Fibroblast of mammary gland (primary cell): ENCODE measurements around the gene TAGLN.

Source experiments
- DNase-seq: peaks from one replicate; pipeline ENCODE4 v3.0.0-alpha.2; 2010; ENCODE audit warnings: low read depth
- H3K4me3 ChIP-seq: 2 replicates; pipeline ENCODE4 v1.5.1; 2011; ENCODE audit warnings: low read depth, mild to moderate bottlenecking, low read length, moderate library complexity; ENCODE audit not compliant: control insufficient read depth
- CTCF ChIP-seq: conservative IDR thresholded peaks from 2 replicates; pipeline ENCODE4 v1.5.1; 2011; ENCODE audit warnings: low read depth, low read length, inconsistent platforms; ENCODE audit not compliant: control insufficient read depth, insufficient read depth

Gene TAGLN

GRCh38 chr11:117230286-117230961 is 31.3 kb downstream of the TAGLN start:
- peak overlapping the region; percentile 94 for H3K4me3 ChIP-seq
- peak; percentile 73 for DNase-seq
- no peak for TF ChIP-seq CTCF

GRCh38 chr11:117230999-117231841 is 32.0 kb downstream of the TAGLN start:
- H3K4me3 ChIP-seq = peak overlapping the region; percentile 94
- TF ChIP-seq CTCF = no peak
- no peak for DNase-seq

GRCh38 chr11:117231842-117232091 is 32.6 kb downstream of the TAGLN start, which contains the start of gene PCSK7:
PCSK7 (minus strand) TSS chr11:117232073; CDS start chr11:117229844, 2,229 bp downstream.
- DNase-seq = no peak
- H3K4me3 ChIP-seq = peak within 1 kb of the TSS; percentile 94
- no peak for TF ChIP-seq CTCF

- peak within 1 kb of the TSS; percentile 94 for H3K4me3 ChIP-seq
- peak; percentile 51 for DNase-seq
- TF ChIP-seq CTCF = peak; percentile 36
Measured at GRCh38 chr11:117232092-117232878, 33.1 kb downstream of the TAGLN start, which contains the start of gene RNF214. RNF214 (plus strand) TSS chr11:117232671; CDS start chr11:117234273, 1,602 bp downstream.

- TF ChIP-seq CTCF = no peak
- H3K4me3 ChIP-seq = peak overlapping the region; percentile 66
- DNase-seq = no peak
Measured at GRCh38 chr11:117232911-117233409, 33.8 kb downstream of the TAGLN start.

GRCh38 chr11:117238221-117238620 is 39.1 kb downstream of the TAGLN start:
- TF ChIP-seq CTCF = no peak
- DNase-seq = no peak
- no peak overlapping the region for H3K4me3 ChIP-seq
